ENCODE data around the gene CEBPZOS. TPM values are rescaled to one million over a fixed set of nuclear protein-coding genes. Genes with fewer than 3 reads are reported as not detected.
"Not testable (repeated sequence)": the region's sequence is repeated elsewhere in the genome, so short reads cannot be mapped to it uniquely, and the experiment has no call there.

Gene CEBPZOS
- polyA plus RNA-seq, 1 experiment = 24.6 TPM

GRCh38 chr2:37215250-37215649, 19.0 kb downstream of the CEBPZOS start:
- CTCF ChIA-PET = interaction anchor here (0.7 kb wide), 1 partner anchor 429 kb away, joined by 3 read pairs; no protein-coding TSS in a partner anchor
- no peak for TF ChIP-seq CTCF (IDR thresholded peaks at IDR 0.05; ENCODE audit: insufficient read depth, low read depth, low read length)
- Histone ChIP-seq H3K4me3 (ENCODE audit: low read depth, low read length) (no peak overlapping the region), H3K36me3 (ENCODE audit: control insufficient read depth, insufficient read depth, low read length) (peaks cover 5% of the 10 kb centered on the region), H3K27me3 (ENCODE audit: control insufficient read depth, insufficient read depth, low read length) (no peaks in the 10 kb centered on the region)
- DNase-seq (ENCODE audit: low read depth) = no peak
- POLR2A ChIA-PET = no interaction called here

- H3K4me3 ChIP-seq (ENCODE audit: low read depth, low read length) = no peak overlapping the region
- peaks cover 6% of the 10 kb centered on the region for H3K36me3 ChIP-seq (ENCODE audit: control insufficient read depth, insufficient read depth, low read length)
- ChIA-PET CTCF (no interaction called here), POLR2A (no interaction called here)
- no peak for TF ChIP-seq CTCF (IDR thresholded peaks at IDR 0.05; ENCODE audit: insufficient read depth, low read depth, low read length)
- no peak for DNase-seq (ENCODE audit: low read depth)
- no peaks in the 10 kb centered on the region for H3K27me3 ChIP-seq (ENCODE audit: control insufficient read depth, insufficient read depth, low read length)
Observed at GRCh38 chr2:37219046-37219445, 22.8 kb downstream of the CEBPZOS start.

GRCh38 chr2:37223131-37223530, 26.8 kb downstream of the CEBPZOS start:
- Histone ChIP-seq H3K27me3 (ENCODE audit: control insufficient read depth, insufficient read depth, low read length) (no peaks in the 10 kb centered on the region), H3K36me3 (ENCODE audit: control insufficient read depth, insufficient read depth, low read length) (peaks cover 12% of the 10 kb centered on the region), H3K4me3 (ENCODE audit: low read depth, low read length) (no peak overlapping the region)
- ChIA-PET CTCF (interaction anchor here (0.5 kb wide), 1 partner anchor 173 kb away, joined by 3 read pairs; no protein-coding TSS in a partner anchor), POLR2A (no interaction called here)
- no peak for DNase-seq (ENCODE audit: low read depth)
- TF ChIP-seq CTCF (IDR thresholded peaks at IDR 0.05; ENCODE audit: insufficient read depth, low read depth, low read length) = no peak

DNA sequence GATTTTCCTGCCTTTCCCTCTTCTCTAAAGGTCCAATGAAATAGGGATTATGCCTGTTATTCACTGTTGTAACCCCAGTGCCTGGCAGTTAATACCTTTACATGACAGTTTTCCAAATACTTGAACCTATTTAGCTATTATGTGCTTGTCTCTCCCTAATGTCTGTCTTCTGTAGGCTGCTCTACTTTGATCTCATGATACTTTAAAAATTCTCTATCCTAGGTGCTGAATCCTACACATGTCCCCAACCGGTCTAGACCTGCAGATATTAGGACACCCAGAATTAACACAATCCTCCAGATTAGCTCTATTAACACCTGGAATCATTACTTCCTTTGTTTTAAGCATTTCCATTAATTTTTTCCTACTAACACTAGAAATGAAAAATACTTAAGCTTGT, 27.8 kb downstream of the CEBPZOS start:
- DNase-seq (ENCODE audit: low read depth) = no peak
- POLR2A ChIA-PET = no interaction called here
- Histone ChIP-seq H3K4me3 (ENCODE audit: low read depth, low read length) (no peak overlapping the region), H3K36me3 (ENCODE audit: control insufficient read depth, insufficient read depth, low read length) (peaks cover 13% of the 10 kb centered on the region), H3K27me3 (ENCODE audit: control insufficient read depth, insufficient read depth, low read length) (no peaks in the 10 kb centered on the region)
- CTCF ChIA-PET = no interaction called here
- TF ChIP-seq CTCF (IDR thresholded peaks at IDR 0.05; ENCODE audit: insufficient read depth, low read depth, low read length) = no peak

DNA sequence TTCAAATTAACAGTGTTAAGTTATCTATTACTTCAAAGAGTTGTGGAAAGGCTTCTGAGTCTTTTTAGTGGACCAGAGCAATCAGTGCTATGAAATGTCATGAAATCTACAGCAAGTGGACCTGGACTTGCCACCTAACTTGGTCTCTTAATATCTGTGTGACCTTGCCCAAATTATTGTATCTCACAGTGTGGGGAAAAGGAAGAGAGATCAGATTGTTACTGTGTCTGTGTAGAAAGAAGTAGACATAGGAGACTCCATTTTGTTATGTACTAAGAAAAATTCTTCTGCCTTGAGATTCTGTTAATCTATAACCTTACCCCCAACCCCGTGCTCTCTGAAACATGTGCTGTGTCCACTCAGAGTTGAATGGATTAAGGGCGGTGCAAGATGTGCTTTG, 28.8 kb downstream of the CEBPZOS start:
- DNase-seq (ENCODE audit: low read depth) = not testable (repeated sequence)

DNA sequence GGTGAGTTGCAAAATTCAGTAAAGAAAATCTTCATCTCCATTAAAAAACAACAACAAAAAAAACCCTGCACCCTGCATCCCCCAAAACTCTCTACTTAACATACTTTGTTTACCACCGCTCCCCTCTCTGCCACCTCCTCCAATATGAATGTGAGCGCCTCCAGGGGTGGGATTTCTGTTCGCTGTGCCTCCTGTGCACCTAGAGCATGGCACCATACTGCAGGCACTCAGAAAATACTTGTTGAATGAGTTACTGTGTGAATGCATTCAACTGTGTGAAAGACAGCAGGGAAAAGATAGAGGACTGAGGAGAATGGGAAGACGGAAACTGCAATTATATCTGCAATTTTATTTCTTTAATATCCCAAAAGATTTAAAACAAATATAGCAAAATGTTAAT, 30.6 kb downstream of the CEBPZOS start:
- Histone ChIP-seq H3K4me3 (ENCODE audit: low read depth, low read length) (no peak overlapping the region), H3K36me3 (ENCODE audit: control insufficient read depth, insufficient read depth, low read length) (peaks cover 8% of the 10 kb centered on the region; the same call in 1 of the 2 replicates), H3K27me3 (ENCODE audit: control insufficient read depth, insufficient read depth, low read length) (no peaks in the 10 kb centered on the region)
- POLR2A ChIA-PET = no interaction called here
- no peak for DNase-seq (ENCODE audit: low read depth)
- CTCF ChIA-PET = no interaction called here
- no peak for TF ChIP-seq CTCF (IDR thresholded peaks at IDR 0.05; ENCODE audit: insufficient read depth, low read depth, low read length)

More for the DNA sequence above, 28.8 kb downstream of the CEBPZOS start:
- H3K27me3 ChIP-seq (ENCODE audit: control insufficient read depth, insufficient read depth, low read length); H3K4me3 ChIP-seq (ENCODE audit: low read depth, low read length); CTCF ChIA-PET; POLR2A ChIA-PET: not testable (repeated sequence)
- peaks cover 13% of the 10 kb centered on the region for H3K36me3 ChIP-seq (ENCODE audit: control insufficient read depth, insufficient read depth, low read length)
